SK-N-SH treated with all-trans-retinoic acid at 6 μM for 48 hours (cell line): ENCODE measurements around the gene SLC38A9.

Experiments used
- ATAC-seq: fragments of 200-7000 bp; cut with Tn5 transposase; 3 replicates; pipeline ENCODE4 v1.9.1; 2020; ENCODE audit warnings: mild to moderate bottlenecking, moderate library complexity
- ARNTL ChIP-seq: fragments of 450-650 bp; formaldehyde crosslinking; IDR thresholded peaks from 2 replicates; pipeline ENCODE4 v1.5.0; 2020; ENCODE audit warnings: low read depth, mild to moderate bottlenecking, moderate library complexity, borderline replicate concordance
- BACH2 ChIP-seq: fragments of 250-450 bp; sonication (Bioruptor Pico); IDR thresholded peaks from 2 replicates; pipeline ENCODE4 v1.9.0; 2021; ENCODE audit warnings: mild to moderate bottlenecking, borderline replicate concordance
- CREB5 ChIP-seq: fragments of 250-450 bp; sonication (Bioruptor Pico); IDR thresholded peaks from 2 replicates; pipeline ENCODE4 v1.5.1; 2020; ENCODE audit warnings: low read depth, mild to moderate bottlenecking, moderate library complexity
- CSDC2 ChIP-seq: fragments of 250-450 bp; sonication (Bioruptor Pico); IDR thresholded peaks from 2 replicates; pipeline ENCODE4 v1.5.0; 2020; ENCODE audit warnings: mild to moderate bottlenecking, moderate library complexity
- ESRRG ChIP-seq: fragments of 250-450 bp; sonication (Bioruptor Pico); IDR thresholded peaks from 2 replicates; pipeline ENCODE4 v1.6.1; 2021; ENCODE audit warnings: mild to moderate bottlenecking
- GLIS3 ChIP-seq: fragments of 250-450 bp; sonication (Bioruptor Pico); IDR thresholded peaks from 2 replicates; pipeline ENCODE4 v1.5.0; 2020; ENCODE audit warnings: mild to moderate bottlenecking, moderate library complexity
- ISL1 ChIP-seq: fragments of 250-450 bp; sonication (Bioruptor Pico); IDR thresholded peaks from 2 replicates; pipeline ENCODE4 v2.1.2; 2022; ENCODE audit warnings: mild to moderate bottlenecking, moderate library complexity
- OSR1 ChIP-seq: fragments of 250-450 bp; sonication (Bioruptor Pico); IDR thresholded peaks from 2 replicates; pipeline ENCODE4 v1.8.0; 2022; ENCODE audit warnings: moderate library complexity, mild to moderate bottlenecking, inconsistent platforms
- PATZ1 ChIP-seq: fragments of 250-450 bp; sonication (Bioruptor Pico); IDR thresholded peaks from 2 replicates; pipeline ENCODE4 v1.8.0; 2020; ENCODE audit warnings: mild to moderate bottlenecking, moderate library complexity, borderline replicate concordance
- PPARA ChIP-seq: fragments of 250-450 bp; sonication (Bioruptor Pico); IDR thresholded peaks from 2 replicates; pipeline ENCODE4 v1.5.0; 2020; ENCODE audit warnings: mild to moderate bottlenecking, borderline replicate concordance
- RARB ChIP-seq: fragments of 250-450 bp; sonication (Bioruptor Pico); IDR thresholded peaks from 2 replicates; pipeline ENCODE4 v1.8.0; 2021; ENCODE audit warnings: mild to moderate bottlenecking, moderate library complexity
- SNAI2 ChIP-seq: fragments of 250-450 bp; sonication (Bioruptor Pico); IDR thresholded peaks from 2 replicates; pipeline ENCODE4 v1.5.0; 2020; ENCODE audit warnings: mild to moderate bottlenecking, moderate library complexity
- TCF4 ChIP-seq: fragments of 250-450 bp; sonication (Bioruptor Pico); IDR thresholded peaks from 2 replicates; pipeline ENCODE4 v1.8.0; 2021; ENCODE audit warnings: mild to moderate bottlenecking, moderate library complexity, borderline replicate concordance
- TOX ChIP-seq: fragments of 250-450 bp; sonication (Bioruptor Pico); IDR thresholded peaks from 2 replicates; pipeline ENCODE4 v1.8.0; 2021; ENCODE audit warnings: mild to moderate bottlenecking, moderate library complexity, borderline replicate concordance
- TSHZ2 ChIP-seq: fragments of 250-450 bp; sonication (Bioruptor Pico); IDR thresholded peaks from 2 replicates; pipeline ENCODE4 v1.5.0; 2020; ENCODE audit warnings: mild to moderate bottlenecking, moderate library complexity
- ZC3H10 ChIP-seq: fragments of 250-450 bp; sonication (Bioruptor Pico); IDR thresholded peaks from 2 replicates; pipeline ENCODE4 v1.5.1; 2021; ENCODE audit warnings: mild to moderate bottlenecking, moderate library complexity
- ZFP3 ChIP-seq: fragments of 250-450 bp; sonication (Bioruptor Pico); IDR thresholded peaks from 2 replicates; pipeline ENCODE4 v1.5.0; 2020; ENCODE audit warnings: mild to moderate bottlenecking, moderate library complexity
- ZFP30 ChIP-seq: fragments of 450-650 bp; formaldehyde crosslinking; IDR thresholded peaks from 2 replicates; pipeline ENCODE4 v1.5.0; 2022; ENCODE audit warnings: mild to moderate bottlenecking, moderate library complexity

Gene SLC38A9

GRCh38 chr5:55604611-55605067 is 107.5 kb downstream of the SLC38A9 start (continued):
- TF ChIP-seq TSHZ2 (CRISPR knock-in tag) = no peak
- TF ChIP-seq TOX (CRISPR knock-in tag) = no peak
- TF ChIP-seq ZFP30 (CRISPR knock-in tag) = no peak
- TF ChIP-seq ESRRG = no peak
- no peak for TF ChIP-seq CSDC2 (CRISPR knock-in tag)
- no peak for TF ChIP-seq PPARA (CRISPR knock-in tag)
- TF ChIP-seq RARB (CRISPR knock-in tag) = no peak
- TF ChIP-seq BACH2 (CRISPR knock-in tag) = no peak
- TF ChIP-seq ZC3H10 = no peak
- TF ChIP-seq ARNTL (CRISPR knock-in tag) = no peak
- no peak for TF ChIP-seq CREB5 (CRISPR knock-in tag)
- TF ChIP-seq, all 23 proteins: peak for 0

- peak; percentile 5 for ATAC-seq
- no peak for TF ChIP-seq ISL1 (CRISPR knock-in tag)
- TF ChIP-seq ARNTL (CRISPR knock-in tag) = no peak
- no peak for TF ChIP-seq ZFP3 (CRISPR knock-in tag)
- no peak for TF ChIP-seq SNAI2
- 0 out of 2 replicates have a peak, but pooled peaks have one; percentile 54 for TF ChIP-seq CSDC2 (CRISPR knock-in tag)
- TF ChIP-seq OSR1 = no peak
- no peak for TF ChIP-seq TOX (CRISPR knock-in tag)
- TF ChIP-seq TCF4 (CRISPR knock-in tag) = no peak
- TF ChIP-seq CREB5 (CRISPR knock-in tag) = no peak
Observed at GRCh38 chr5:55603922-55604321, 108.2 kb downstream of the SLC38A9 start.

GRCh38 chr5:55601628-55602027 is 110.5 kb downstream of the SLC38A9 start:
- no peak for TF ChIP-seq PATZ1 (CRISPR knock-in tag)
- no peak for ATAC-seq

- TF ChIP-seq GLIS3 (CRISPR knock-in tag) (no peak), ESRRG (no peak), CREB5 (CRISPR knock-in tag) (no peak)
- ATAC-seq = peak; percentile 58
Observed at GRCh38 chr5:55601204-55601618, 110.9 kb downstream of the SLC38A9 start.
